Tibial nerve (tissue), 4 donors: Measurements from ENCODE around the gene APOBEC4. TPM values are rescaled to one million over a fixed set of nuclear protein-coding genes. Genes with fewer than 3 reads are reported as not detected.
"Not testable (repeated sequence)": the region's sequence is repeated elsewhere in the genome, so short reads cannot be mapped to it uniquely, and the experiment has no call there.

Experiments used
- DNase-seq, 2 donors: peaks; one replicate each; pipeline ENCODE4 v3.0.0-alpha.2; 2019; ENCODE audit warnings: low spot score in 2 of 2
- H3K27ac ChIP-seq, 4 donors: fragments of 200-600 bp; sonication (generic) in 3 of 4; one replicate each; pipeline ENCODE4 v1.5.1; 2017 to 2019; ENCODE audit warnings: mild to moderate bottlenecking in 1 of 4
- H3K27me3 ChIP-seq, 2 donors: fragments of 200-600 bp; sonication (generic) in 1 of 2; one replicate each; pipeline versions ENCODE4 v1.5.1 to v1.6.0; 2017 to 2019
- H3K36me3 ChIP-seq, 3 donors: fragments of 200-600 bp; sonication (generic); one replicate each; pipeline ENCODE4 v1.5.1; 2018 to 2019
- H3K4me1 ChIP-seq, 4 donors: fragments of 200-600 bp; sonication (generic) in 3 of 4; one replicate each; pipeline ENCODE4 v1.5.1; 2017 to 2019
- H3K4me3 ChIP-seq, 4 donors: fragments of 200-600 bp; sonication (generic) in 3 of 4; one replicate each; pipeline ENCODE4 v1.5.1; 2017 to 2019; ENCODE audit warnings: mild to moderate bottlenecking in 1 of 4, moderate library complexity in 1 of 4
- H3K9me3 ChIP-seq, 4 donors: fragments of 200-600 bp; sonication (generic) in 3 of 4; one replicate each; pipeline ENCODE4 v1.5.1; 2017 to 2019
- CTCF ChIP-seq, 5 experiments: fragments of 200-600 bp in 3 of 5; fragments of 450-650 bp in 2 of 5; sonication (generic) in 3 of 5; IDR thresholded peaks; one replicate each; pipeline ENCODE4 v1.5.1; 2016 to 2019; ENCODE audit warnings: antibody characterized with exemption in 5 of 5, mild to moderate bottlenecking in 3 of 5, moderate library complexity in 2 of 5
- EP300 ChIP-seq, 2 donors: sonication (generic); formaldehyde crosslinking; IDR thresholded peaks; one replicate each; pipeline ENCODE4 v1.6.1; 2017; ENCODE audit warnings: antibody characterized with exemption in 2 of 2, mild to moderate bottlenecking in 1 of 2
- POLR2A ChIP-seq, 2 donors: fragments of 450-650 bp; IDR thresholded peaks; one replicate each; pipeline ENCODE4 v1.6.1; 2017; ENCODE audit warnings: antibody characterized with exemption in 2 of 2, mild to moderate bottlenecking in 2 of 2, moderate library complexity in 2 of 2
- WGBS, 2 donors: methylation state at CpG; one replicate each; pipeline ENCODE4 v1.1.5; 2018; 5-methylcytosine and 5-hydroxymethylcytosine counted together
- total RNA-seq, 4 donors: library from RNA; depleted of rRNA; stranded (reverse); fragments of >200 nt; gene quantifications; one replicate each; pipeline ENCODE4 v1.1.0, GENCODE V29; 2016

APOBEC4 gene
- total RNA-seq, 4 donors from 2014 or later: not detected

- no peaks in the 10 kb centered on the region for H3K27me3 ChIP-seq
- H3K9me3 ChIP-seq: no peaks in the 10 kb centered on the region
- no peak overlapping the region for H3K27ac ChIP-seq
- TF ChIP-seq EP300 (IDR thresholded peaks at IDR 0.05): no peak
- TF ChIP-seq POLR2A (IDR thresholded peaks at IDR 0.05): no peak
- TF ChIP-seq CTCF (IDR thresholded peaks at IDR 0.05): no peak
- no peak for DNase-seq
- peaks cover 0 to 18% (median 0%) of the 10 kb centered on the region in 3 donors for H3K36me3 ChIP-seq
- peaks cover 0 to 15% (median 2%) of the 10 kb centered on the region in 4 donors for H3K4me1 ChIP-seq
- no peak overlapping the region for H3K4me3 ChIP-seq
- WGBS, 2 donors: 68 to 70% methylated on average over 2 of the region's 2 CpGs
Observed at GRCh38 chr1:183620311-183620710, 32.8 kb downstream of the APOBEC4 start.

- H3K27me3 ChIP-seq: no peaks in the 10 kb centered on the region
- H3K4me1 ChIP-seq: peaks cover 0 to 11% (median 2%) of the 10 kb centered on the region in 4 donors
Observed at GRCh38 chr1:183619781-183620180, 33.3 kb downstream of the APOBEC4 start.

GRCh38 chr1:183618202-183618601 lies 34.9 kb downstream of the APOBEC4 start:
- H3K36me3 ChIP-seq, H3K9me3 ChIP-seq, H3K4me1 ChIP-seq, H3K27me3 ChIP-seq, DNase-seq, H3K4me3 ChIP-seq, H3K27ac ChIP-seq: not testable (repeated sequence)
- 83 to 87% methylated on average over 5 of the region's 5 CpGs for WGBS, 2 donors

More at GRCh38 chr1:183619781-183620180, 33.3 kb downstream of the APOBEC4 start:
- 75 to 87% methylated on average over 1 of the region's 1 CpG for WGBS, 2 donors
- no peak overlapping the region for H3K27ac ChIP-seq
- DNase-seq: no peak
- H3K9me3 ChIP-seq: no peaks in the 10 kb centered on the region
- H3K4me3 ChIP-seq: no peak overlapping the region
- TF ChIP-seq EP300 (IDR thresholded peaks at IDR 0.05): no peak
- TF ChIP-seq CTCF (IDR thresholded peaks at IDR 0.05): no peak
- no peak for TF ChIP-seq POLR2A (IDR thresholded peaks at IDR 0.05)
- peaks cover 0 to 12% (median 0%) of the 10 kb centered on the region in 3 donors for H3K36me3 ChIP-seq

- H3K4me3 ChIP-seq, H3K27ac ChIP-seq, DNase-seq, H3K9me3 ChIP-seq, H3K27me3 ChIP-seq, H3K36me3 ChIP-seq: not testable (repeated sequence)
- 96 to 100% methylated on average over 3 of the region's 3 CpGs for WGBS, 2 donors
- H3K4me1 ChIP-seq: peaks cover 0 to 32% (median 14%) of the 10 kb centered on the region in 4 donors
Observed at GRCh38 chr1:183612975-183613374, 40.1 kb downstream of the APOBEC4 start.

GRCh38 chr1:183612407-183612806 lies 40.7 kb downstream of the APOBEC4 start:
- WGBS, 2 donors: 66 to 72% methylated on average over 3 of the region's 3 CpGs

GRCh38 chr1:183611021-183611420 lies 42.1 kb downstream of the APOBEC4 start:
- H3K4me3 ChIP-seq: no peak overlapping the region
- H3K27ac ChIP-seq: no peak overlapping the region
- WGBS, 2 donors: 64 to 76% methylated on average over 2 of the region's 2 CpGs
- no peaks in the 10 kb centered on the region for H3K27me3 ChIP-seq
- no peak for DNase-seq
- TF ChIP-seq CTCF (IDR thresholded peaks at IDR 0.05) (no peak), POLR2A (IDR thresholded peaks at IDR 0.05) (no peak), EP300 (IDR thresholded peaks at IDR 0.05) (no peak)
- peaks cover 0 to 32% (median 14%) of the 10 kb centered on the region in 4 donors for H3K4me1 ChIP-seq
- no peaks in the 10 kb centered on the region for H3K36me3 ChIP-seq
- H3K9me3 ChIP-seq: no peaks in the 10 kb centered on the region

More at GRCh38 chr1:183612407-183612806, 40.7 kb downstream of the APOBEC4 start:
- no peaks in the 10 kb centered on the region for H3K27me3 ChIP-seq
- H3K9me3 ChIP-seq: no peaks in the 10 kb centered on the region
- no peak overlapping the region for H3K4me3 ChIP-seq
- H3K4me1 ChIP-seq: peaks cover 0 to 32% (median 14%) of the 10 kb centered on the region in 4 donors
- no peak overlapping the region for H3K27ac ChIP-seq
- TF ChIP-seq CTCF (IDR thresholded peaks at IDR 0.05) (no peak), POLR2A (IDR thresholded peaks at IDR 0.05) (no peak), EP300 (IDR thresholded peaks at IDR 0.05) (no peak)
- no peak for DNase-seq
- no peaks in the 10 kb centered on the region for H3K36me3 ChIP-seq
